ENCODE results near the gene GDE1.

DNA sequence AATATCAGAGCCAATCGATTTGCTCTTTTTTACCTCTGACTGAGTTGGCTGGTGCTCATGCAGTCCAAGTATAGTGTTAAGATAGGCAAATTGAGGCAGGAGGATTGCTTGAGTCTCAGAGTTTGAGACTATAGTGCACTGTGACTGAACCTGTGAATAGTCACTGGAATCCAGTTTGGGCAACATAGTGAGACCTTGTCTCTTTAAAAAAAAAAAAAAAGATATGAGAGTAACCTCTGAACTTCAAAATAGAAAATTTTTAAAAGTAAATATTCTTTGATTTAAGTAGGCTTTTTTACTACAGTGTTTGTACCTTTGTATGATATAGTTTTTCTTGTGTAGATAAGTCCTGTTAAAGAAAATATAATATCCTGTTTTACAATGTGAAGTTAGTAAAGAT lies 5.3 kb upstream of the GDE1 start:
- TF ChIP-seq, protein P1, sequence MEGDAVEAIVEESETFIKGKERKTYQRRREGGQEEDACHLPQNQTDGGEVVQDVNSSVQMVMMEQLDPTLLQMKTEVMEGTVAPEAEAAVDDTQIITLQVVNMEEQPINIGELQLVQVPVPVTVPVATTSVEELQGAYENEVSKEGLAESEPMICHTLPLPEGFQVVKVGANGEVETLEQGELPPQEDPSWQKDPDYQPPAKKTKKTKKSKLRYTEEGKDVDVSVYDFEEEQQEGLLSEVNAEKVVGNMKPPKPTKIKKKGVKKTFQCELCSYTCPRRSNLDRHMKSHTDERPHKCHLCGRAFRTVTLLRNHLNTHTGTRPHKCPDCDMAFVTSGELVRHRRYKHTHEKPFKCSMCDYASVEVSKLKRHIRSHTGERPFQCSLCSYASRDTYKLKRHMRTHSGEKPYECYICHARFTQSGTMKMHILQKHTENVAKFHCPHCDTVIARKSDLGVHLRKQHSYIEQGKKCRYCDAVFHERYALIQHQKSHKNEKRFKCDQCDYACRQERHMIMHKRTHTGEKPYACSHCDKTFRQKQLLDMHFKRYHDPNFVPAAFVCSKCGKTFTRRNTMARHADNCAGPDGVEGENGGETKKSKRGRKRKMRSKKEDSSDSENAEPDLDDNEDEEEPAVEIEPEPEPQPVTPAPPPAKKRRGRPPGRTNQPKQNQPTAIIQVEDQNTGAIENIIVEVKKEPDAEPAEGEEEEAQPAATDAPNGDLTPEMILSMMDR (conservative IDR thresholded peaks at IDR 0.05) = no peak
- TF ChIP-seq ZFX (IDR thresholded peaks at IDR 0.05) = no peak

Measured in C4-2B (cell line).